HG02588 (cell line): ENCODE data around the gene VWA3B.

Experiments used
- ATAC-seq: cut with Tn5 transposase; IDR thresholded peaks from one replicate; pipeline ENCODE4 v1.9.1; 2021; ENCODE audit warnings: mild to moderate bottlenecking, moderate library complexity; ENCODE audit not compliant: unreplicated experiment

VWA3B gene

DNA sequence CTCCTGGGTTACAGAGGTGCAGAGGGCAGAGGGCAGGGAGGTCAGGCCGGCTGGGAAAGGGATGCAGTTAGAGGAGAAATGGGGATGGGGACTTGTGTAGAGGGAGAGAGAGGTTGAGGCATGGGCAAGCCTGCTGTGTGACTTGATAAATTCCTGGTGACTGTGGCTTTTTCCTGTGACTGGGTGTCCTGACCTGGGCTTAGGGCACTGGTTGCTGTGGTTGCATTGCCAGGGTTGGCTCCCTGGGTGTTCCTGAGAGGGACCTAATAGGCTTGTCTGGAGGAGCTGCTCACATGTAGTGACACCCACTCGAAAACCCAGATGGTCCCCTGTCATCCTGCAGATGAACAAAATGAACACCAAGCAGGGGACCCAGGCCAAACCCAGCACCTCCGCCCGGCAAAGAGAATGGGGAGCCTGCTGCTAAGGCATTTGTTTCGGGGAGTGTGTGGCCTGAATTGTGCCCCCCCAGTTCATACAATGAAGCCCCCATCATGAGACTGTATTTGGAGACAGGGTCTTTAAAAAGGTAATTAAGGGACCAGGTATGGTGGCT, 78.6 kb downstream of the VWA3B start:
- ATAC-seq, result no peak

DNA sequence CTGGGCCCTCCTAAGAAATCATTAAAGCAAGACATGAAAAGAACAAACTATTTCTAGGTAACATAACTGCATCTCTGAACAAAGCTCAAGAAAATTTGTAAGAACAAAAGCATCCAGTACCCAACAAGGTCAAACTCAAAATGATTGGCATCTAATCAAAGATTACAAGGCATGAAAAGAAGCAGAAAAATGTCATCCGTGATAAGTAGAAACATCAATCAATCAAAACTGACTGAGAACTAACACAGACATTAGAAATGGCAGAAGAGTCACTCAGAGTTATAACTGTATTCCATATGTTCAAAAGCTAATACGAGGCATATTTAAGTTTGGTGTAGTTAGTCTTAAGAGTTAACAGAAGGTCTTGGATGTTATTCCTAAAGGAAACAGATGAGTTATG, 80.9 kb downstream of the VWA3B start:
- no peak for ATAC-seq

DNA sequence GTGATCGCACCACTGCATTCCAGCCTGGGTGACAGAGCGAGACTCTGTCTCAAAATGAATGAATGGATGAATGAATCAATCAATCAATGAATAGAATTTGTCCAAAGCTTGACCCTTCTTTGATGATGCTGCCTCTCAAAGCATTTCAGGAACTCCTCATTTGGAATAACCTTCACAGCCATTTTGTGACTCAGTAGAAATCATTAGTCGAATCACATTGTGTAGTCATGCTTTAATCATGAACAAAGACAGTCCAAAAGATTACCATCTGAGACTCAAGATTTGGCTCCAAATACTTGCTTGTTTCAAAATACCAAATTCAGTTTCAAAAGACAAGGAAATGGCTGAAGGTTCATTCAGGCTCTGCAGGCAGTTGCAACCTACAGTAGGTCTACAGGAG, 83.1 kb downstream of the VWA3B start:
- no peak for ATAC-seq

DNA sequence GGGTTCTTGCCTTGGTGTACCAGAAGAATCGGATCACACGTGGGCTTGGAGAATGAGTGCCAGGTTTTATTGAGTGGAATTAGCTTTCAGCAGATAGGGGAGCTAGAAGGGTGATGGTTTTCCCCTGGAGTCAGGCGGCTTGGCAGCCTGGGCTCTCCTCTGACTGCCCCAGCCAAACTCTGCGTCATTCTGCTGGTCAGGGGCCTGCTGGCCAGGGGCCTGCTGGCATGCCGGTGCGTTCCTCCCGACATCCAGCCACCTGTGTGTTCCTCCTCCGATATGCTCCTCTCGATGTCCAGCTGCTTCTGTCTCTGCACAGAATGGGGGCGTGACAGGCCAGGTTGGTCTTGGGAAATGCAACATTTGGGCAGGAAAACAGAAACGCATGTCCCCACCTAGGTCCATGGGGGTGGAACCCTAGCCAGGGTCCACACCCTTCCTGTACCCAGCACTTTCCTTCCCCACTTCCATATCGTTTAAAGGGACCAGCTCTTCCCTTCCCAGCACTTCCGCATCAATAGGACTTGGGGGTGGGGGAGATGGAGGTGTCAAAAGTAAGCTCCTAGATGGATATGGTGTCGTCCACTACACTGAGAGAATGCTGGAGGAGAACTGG, 85.3 kb downstream of the VWA3B start:
- ATAC-seq, result no peak

DNA sequence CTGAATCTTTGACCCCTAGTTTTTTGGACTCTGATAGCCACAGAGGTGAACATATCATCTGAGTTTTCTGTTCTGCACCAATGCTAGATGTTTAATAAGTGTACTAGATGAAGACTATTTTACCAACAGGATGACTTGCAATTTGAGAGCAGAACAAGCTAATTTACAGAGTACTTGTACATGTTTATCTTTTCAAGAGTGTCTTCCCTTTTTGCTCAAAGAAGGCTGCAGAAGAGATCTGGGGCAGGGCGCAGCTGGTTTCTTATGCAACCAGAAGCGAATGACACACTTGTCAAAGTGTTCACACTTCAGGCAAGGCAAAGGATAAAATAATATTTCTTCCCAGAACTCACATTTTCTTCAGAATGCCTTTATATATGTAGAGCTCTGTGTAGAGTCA, 86.0 kb downstream of the VWA3B start:
- ATAC-seq, result no peak

DNA sequence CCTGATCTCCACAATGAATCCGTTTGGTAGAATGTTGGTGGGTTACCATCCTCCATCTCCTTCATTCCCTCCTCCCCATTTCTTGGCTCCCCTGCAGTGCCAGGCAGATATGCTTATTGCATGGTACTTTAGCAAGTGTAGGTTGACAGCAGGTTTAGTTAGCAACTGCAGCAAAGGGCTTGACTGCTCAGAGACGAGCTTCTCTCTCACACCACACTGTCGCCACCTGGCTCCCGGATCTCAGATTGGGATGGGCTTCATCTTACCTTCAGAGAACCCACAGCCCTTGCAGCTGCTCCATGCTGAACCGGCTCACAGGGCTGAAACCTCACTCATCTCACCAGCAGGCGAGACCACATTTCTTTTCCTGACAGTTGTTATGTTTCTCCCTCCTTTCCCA, 88.8 kb downstream of the VWA3B start:
- no peak for ATAC-seq

DNA sequence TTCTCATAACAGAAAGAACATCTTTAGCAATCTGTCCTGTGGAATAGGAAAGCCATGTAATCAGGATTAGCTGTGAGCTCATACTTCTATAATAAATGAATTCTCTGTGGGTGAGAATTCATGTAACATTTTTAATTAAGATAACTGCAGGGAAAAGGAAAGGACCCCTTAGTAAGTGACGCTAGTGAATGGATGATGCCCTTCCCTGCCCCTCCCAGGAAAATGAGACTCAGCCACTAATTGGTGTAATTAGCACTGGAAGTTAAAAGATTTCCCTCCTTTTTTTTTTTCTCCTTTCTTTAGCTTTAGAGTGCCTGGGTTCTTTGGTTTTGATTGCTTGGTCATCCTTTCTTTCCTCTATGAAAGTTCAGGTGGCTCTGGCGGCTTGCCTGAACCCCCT, 90.3 kb downstream of the VWA3B start:
- ATAC-seq, result no peak

DNA sequence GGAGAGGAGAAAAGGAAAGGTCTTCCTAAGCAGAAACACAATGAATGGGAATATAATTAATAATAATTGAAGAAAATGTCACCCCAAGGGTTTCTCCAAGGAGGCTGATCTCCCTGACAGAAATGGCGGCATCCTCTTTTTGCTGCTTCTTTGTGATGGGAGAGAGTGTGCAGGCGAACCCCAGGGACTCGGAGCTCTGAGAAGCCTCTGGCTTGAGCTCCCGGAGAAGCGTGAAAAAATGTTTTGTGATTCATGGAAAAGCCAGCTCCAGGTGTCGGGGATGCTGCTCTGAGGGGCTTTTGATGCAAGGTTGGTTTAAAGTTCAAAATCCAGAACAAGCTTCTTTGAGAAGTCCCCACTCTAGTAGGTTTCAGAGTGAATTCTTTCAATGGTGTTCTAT, 91.0 kb downstream of the VWA3B start:
- no peak for ATAC-seq

DNA sequence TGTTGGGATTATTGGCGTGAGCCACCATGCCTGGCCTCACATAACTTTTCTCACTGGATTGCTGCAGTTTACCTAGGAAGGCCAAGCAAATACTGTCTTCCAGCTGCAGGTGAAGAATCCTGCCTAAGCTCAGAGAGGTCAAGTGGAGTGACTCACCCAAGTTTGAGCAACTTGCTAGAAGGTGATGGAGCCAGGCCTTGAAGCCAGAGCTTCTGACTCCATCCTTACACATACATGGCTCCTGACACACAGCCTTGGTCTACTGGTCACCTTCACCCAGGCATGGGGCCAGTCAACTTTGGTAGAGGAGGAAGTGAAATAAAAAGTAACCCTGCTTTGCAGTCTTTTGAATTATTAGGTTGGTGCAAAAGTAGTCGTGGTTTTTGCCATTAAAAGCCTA, 93.5 kb downstream of the VWA3B start:
- no peak for ATAC-seq

DNA sequence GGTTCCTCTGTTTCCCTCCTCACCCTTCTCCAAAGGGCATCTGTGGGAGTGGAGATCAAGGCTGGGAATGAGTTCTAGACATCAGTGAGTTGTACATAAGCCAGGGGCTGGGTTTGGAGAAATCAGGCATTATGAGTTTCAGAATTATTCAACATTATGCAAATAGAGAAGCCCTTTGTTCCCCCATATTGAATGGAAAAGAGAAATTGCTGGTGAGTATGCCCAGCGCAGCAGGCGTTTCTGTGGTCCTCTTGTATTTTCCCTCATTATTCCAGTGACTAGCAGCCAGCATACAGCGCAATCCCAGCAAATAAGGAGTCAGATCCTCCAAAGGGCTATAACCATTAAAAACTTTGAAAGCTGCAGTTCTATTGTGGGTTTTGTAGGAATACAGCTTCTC, 94.4 kb downstream of the VWA3B start:
- ATAC-seq, result no peak

DNA sequence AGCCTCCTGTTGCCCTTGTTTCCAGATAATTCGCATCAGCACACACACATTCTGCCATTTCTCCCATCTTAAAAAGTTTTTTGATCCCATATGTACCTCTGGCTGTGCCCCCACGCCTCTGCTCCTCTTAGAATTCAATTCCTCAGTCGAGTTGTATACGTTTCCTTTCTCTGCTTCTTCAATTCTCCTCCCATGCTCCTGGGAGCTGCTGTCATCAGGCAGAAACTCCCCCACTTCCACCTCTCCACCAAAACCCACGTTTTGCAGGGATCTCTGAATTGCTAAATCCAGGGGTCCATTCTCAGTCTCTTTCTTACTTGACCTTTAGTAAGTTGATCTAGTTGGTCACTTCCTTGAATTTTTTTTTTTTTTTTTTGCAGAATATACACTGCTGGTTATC, 98.8 kb downstream of the VWA3B start:
- ATAC-seq, result no peak

DNA sequence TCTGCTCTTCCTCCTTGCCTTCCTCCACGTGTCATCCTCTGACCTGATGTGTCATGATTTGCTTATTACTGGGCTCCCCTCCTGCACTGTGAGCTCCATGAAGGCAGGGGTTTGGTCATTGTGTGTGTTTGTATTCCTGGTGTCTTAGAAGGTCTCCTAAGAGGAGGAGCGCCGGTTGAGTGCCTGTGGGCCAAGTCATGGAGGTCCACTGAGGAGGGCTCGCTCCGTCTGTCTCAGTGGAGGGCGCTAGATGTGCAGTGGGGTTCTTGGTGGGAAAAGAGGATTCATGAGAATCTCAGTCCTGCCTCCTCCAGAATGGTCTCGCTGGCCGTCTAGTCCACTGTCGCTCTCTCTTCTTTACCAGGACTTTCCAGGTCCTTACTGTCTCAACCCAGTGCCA, 100.2 kb downstream of the VWA3B start:
- no peak for ATAC-seq

DNA sequence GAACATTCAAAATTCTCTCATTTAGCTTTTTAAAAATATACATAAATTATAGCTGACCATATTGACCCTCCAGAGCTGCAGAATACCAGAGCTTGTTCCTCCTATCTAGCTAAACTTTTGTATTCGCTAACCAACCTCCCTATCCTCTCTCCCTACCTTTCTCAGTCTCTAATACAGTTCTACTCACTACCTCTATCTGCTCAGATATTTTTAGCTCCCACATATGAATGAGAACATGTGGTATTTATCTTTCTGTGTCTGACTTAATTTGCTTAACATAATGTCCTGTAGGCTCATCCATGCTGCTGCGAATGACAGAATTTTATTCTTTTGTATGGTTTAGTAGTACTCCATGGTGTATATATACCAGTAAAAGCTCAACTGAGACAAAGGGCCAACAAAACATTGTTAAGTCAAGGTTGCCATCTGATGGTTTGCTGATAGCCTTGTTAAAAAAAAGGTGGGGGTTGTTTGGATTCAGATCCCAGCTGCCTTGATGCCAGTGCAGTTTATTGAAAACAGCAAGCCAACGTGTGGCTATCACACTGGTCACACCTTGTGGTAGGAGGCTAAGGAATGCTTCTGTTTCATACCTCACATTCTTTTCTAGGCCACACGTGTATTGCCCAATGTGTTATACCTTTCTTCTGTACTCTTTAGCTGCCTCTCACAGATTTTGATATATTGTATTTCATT, 101.5 kb downstream of the VWA3B start:
- ATAC-seq, result no peak

DNA sequence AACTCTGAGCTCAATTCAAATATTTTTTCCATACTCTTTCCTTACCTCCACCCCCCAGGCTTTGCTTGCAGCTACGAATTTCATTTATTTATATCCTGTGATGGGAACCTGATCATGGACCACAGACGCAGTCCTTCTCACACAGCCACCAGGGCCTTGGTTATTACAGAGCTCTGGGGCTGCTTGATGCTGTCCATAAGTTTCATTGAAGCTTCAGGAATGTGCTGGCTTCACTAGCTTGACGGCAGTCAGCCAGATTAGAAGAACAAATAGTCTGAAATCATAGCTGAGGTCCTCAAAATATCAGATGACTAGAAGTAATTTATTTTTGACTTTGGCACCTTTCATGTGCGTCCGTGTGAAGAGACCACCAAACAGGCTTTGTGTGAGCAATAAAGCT, 104.9 kb downstream of the VWA3B start:
- ATAC-seq, result no peak

DNA sequence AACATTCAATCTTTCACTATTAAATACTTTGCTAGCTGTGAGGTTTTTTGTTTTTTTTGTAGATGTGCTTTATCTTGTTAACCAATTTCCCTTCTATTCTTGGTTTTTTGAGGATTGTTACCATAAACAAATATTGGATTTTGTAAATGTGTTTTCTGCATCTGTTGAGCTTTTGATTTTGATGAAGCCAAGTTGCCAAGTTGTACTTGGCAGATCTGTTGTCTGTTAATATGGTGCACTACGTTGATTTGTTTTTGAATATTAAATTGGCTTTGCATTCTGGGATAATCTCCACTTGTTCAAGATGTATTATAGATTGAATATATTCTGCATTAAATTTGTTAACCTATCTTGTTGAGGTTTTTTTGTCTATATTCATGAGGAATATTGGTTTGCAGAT, 114.6 kb downstream of the VWA3B start:
- no peak for ATAC-seq

DNA sequence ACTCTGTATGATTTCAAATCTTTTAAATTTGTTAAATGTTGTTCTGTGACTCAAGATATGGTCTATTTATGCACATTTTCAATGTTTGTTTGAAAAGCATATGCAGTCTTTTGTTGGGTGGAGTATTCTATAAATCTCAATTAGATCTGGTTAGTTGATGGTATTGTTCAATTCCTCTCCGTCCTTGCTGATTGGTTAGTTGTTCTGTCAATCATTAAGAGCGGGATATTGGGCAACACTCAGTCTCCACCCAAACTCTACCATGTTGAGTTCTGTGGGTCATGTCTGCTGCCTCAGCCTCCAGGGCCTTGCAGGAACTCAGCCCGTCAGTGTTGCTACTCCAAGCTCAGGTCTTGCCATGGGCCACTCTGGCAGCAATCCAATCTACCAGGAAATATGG, 118.9 kb downstream of the VWA3B start:
- no peak for ATAC-seq

DNA sequence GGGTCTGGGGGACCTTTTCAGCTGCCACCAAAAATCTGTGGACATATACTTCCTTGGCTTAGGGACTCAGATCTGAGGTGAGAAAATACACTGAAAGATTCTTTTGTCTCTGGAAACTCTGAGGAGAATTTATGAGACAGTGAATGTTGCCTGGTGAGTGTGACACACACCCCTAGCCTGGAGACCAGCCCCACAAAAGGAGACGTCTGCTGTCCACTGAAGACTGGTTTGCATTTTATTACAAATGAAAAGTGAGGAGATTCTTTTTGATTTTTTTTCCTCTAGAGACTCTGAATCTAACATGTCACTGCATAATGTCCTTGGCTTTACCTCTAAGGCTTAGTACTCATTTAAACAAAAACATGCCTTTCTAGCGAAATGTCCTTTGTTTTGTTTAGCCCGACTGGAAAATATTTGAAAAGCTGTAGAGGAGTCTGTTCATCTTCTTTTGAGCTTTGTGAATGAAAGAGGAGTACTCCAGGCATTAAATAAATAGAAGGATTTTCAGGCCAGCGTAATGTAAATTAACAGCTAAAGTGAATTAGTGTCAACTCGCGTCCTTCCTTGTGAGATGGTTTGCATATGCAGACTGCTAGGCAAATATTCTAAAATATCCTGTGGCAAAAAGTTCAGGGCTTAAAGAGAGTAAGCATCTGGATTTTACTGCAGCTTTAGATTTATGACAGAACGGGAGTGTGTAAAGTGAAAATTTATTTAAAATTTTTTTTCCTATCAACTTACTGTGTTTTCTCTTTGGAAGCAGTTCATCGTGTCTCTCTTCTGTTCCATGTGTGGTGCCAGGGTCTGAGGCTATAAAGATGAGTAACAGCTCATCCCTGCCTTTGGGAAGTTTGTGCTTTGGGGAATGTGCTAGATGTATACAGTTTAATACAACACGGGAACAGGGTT, 125.4 kb downstream of the VWA3B start:
- ATAC-seq, result no peak

DNA sequence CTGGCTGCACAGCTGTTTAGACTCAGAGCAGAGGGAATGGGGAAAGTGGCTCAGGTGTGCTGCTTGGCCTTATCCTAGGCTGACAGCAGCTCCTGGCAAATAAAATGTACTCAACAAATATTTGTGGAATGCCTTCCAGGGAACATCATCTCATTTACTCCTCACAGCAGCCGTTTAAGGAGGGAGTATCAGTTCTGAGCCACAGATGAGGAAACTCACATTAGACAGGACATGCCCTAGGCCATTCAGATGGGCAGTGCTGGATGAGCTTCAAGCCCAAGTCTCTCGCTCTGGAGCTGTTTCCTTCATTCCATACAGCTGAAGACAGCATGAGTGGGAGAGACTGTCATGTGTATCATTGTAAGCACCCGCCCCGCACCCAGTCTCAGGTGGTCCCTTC, 129.6 kb downstream of the VWA3B start:
- ATAC-seq, result no peak

DNA sequence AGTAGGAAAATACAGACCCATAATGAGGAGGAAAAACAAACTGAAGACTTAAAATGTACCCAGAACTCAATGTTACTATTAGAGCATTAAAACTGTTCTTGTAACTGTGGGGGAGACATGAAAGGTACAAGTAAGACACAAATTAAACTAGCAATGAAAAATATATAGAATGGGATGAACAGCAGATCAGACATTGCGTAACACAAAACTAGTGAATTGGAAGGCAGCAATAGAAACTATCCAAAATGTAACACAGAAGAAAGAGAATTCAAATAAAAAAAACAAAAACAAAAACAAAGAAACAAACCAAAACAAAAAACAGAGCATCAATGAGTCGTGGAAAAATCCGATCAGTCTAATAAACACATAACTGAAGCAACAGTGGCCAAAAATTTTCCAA, 132.2 kb downstream of the VWA3B start:
- ATAC-seq, result no peak

DNA sequence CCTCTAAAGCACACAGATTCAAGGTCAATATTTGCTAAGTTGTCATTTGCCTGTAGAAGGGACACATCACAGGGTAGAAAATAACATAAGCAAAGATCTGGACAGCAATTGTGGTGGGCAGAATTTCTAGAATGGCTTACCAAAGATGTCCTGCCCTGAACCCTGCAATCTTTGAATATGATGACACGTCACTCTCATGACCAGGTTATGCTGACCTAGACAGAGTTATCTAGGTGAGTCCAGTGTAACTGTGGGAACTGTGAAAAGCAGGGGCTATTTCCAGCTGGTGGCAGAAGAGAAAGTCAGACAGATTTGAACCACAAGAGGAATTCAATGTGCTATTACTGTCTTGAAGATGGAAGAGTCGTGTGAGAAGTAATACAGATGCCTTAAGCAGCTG, 147.0 kb downstream of the VWA3B start:
- no peak for ATAC-seq

DNA sequence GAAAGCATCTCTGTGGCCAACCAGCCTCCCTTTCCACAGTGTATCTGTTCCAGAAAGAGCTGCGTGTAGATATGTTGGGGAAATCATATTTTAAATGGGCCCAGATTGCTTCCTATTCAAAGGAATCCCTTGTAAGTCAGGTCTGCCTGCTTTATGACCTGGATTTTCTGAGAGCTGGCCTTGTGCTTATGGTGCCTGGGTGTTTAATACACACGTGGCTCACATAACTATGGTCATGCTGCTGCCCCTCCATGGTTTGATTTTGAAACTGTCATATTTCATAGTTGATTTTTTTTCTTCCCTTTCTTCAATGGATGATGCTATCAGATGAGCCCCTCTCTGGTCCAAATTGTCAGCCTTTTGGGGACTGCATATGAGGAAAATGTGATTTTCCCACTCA, 147.8 kb downstream of the VWA3B start:
- ATAC-seq, result no peak

DNA sequence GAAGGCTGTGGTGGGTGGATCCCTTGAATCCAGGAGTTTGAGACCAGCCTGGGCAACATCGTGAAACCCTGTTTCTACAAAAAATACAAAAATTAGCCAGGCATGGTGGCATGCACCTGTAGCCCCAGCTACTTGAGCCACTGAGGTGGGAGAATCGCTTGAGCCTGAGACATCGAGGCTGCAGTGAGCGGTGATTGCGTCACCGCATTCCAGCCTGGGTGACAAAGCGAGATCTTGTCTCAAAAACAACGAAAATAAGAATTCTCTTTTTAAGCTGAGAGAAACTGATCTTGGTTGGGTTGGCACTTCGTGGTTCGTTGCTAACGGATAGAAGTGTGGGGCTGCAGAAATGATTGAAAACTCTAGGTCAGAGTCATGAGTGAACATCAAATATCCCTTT, 150.0 kb downstream of the VWA3B start:
- ATAC-seq, result no peak
